Cortex of kidney (tissue), 1 donor: ENCODE results near the gene KRT3.

ENCODE experiments used
- DNase-seq: peaks from one replicate; lab custom pipeline; 2025; lab: John Stamatoyannopoulos, UW

The KRT3 gene

GRCh38 chr12:52795694-52796428, at the start of gene KRT3:
Gene KRT3, minus strand, starts transcription at chr12:52796117. Its CDS starts 75 bp downstream, at chr12:52796042.
- no peak for DNase-seq

- no peak for DNase-seq
Measured at GRCh38 chr12:52844386-52844785, 48.5 kb upstream of the KRT3 start.

- no peak for DNase-seq
Measured at GRCh38 chr12:52839436-52840105, 43.7 kb upstream of the KRT3 start.

- no peak for DNase-seq
Measured at GRCh38 chr12:52838609-52839435, 42.9 kb upstream of the KRT3 start.

- no peak for DNase-seq
Measured at GRCh38 chr12:52837781-52838608, 42.1 kb upstream of the KRT3 start.

GRCh38 chr12:52837413-52837741, 41.5 kb upstream of the KRT3 start:
- DNase-seq = no peak

GRCh38 chr12:52836491-52837412, 40.8 kb upstream of the KRT3 start:
- DNase-seq = no peak

GRCh38 chr12:52836042-52836466, 40.1 kb upstream of the KRT3 start:
- DNase-seq = no peak

GRCh38 chr12:52835271-52836041, 39.5 kb upstream of the KRT3 start:
- DNase-seq = no peak

- DNase-seq = no peak
Measured at GRCh38 chr12:52834727-52835001, 38.7 kb upstream of the KRT3 start.

- no peak for DNase-seq
Measured at GRCh38 chr12:52833922-52834726, 38.2 kb upstream of the KRT3 start, which contains the start of gene KRT79. Gene KRT79, minus strand, starts transcription at chr12:52834311. Its CDS starts 51 bp downstream, at chr12:52834260.

- no peak for DNase-seq
Measured at GRCh38 chr12:52832985-52833905, 37.3 kb upstream of the KRT3 start.

GRCh38 chr12:52832451-52832850, 36.5 kb upstream of the KRT3 start:
- DNase-seq = no peak

GRCh38 chr12:52831251-52831650, 35.3 kb upstream of the KRT3 start:
- DNase-seq = no peak

- no peak for DNase-seq
Measured at GRCh38 chr12:52829986-52830770, 34.3 kb upstream of the KRT3 start.

- DNase-seq = no peak
Measured at GRCh38 chr12:52828591-52829021, 32.7 kb upstream of the KRT3 start.

- DNase-seq = no peak
Measured at GRCh38 chr12:52828156-52828555, 32.2 kb upstream of the KRT3 start.
